NB4 (cell line): ENCODE results near the gene SFTPD.

Experiments used
- DNase-seq: peaks from one replicate; pipeline ENCODE4 v3.0.0; 2010; ENCODE audit warnings: low read depth
- H3K4me3 ChIP-seq: one replicate; pipeline ENCODE4 v1.5.1; 2011; ENCODE audit warnings: mild to moderate bottlenecking, low read depth, low read length, moderate library complexity
- CTCF ChIP-seq: IDR thresholded peaks from one replicate; pipeline ENCODE4 v1.5.1; 2012; ENCODE audit warnings: low read depth, low read length
- MAX ChIP-seq: IDR thresholded peaks from 2 replicates; pipeline ENCODE4 v1.6.1; 2011; ENCODE audit warnings: low read depth, low read length
- MYC ChIP-seq: IDR thresholded peaks from 2 replicates; pipeline ENCODE4 v1.6.1; 2011; ENCODE audit warnings: low read depth, low read length
- POLR2A ChIP-seq: IDR thresholded peaks from 2 replicates; pipeline ENCODE4 v1.6.1; 2011; ENCODE audit warnings: mild to moderate bottlenecking; ENCODE audit not compliant: insufficient read length; ENCODE audit errors: extremely low read depth

Gene SFTPD

DNA sequence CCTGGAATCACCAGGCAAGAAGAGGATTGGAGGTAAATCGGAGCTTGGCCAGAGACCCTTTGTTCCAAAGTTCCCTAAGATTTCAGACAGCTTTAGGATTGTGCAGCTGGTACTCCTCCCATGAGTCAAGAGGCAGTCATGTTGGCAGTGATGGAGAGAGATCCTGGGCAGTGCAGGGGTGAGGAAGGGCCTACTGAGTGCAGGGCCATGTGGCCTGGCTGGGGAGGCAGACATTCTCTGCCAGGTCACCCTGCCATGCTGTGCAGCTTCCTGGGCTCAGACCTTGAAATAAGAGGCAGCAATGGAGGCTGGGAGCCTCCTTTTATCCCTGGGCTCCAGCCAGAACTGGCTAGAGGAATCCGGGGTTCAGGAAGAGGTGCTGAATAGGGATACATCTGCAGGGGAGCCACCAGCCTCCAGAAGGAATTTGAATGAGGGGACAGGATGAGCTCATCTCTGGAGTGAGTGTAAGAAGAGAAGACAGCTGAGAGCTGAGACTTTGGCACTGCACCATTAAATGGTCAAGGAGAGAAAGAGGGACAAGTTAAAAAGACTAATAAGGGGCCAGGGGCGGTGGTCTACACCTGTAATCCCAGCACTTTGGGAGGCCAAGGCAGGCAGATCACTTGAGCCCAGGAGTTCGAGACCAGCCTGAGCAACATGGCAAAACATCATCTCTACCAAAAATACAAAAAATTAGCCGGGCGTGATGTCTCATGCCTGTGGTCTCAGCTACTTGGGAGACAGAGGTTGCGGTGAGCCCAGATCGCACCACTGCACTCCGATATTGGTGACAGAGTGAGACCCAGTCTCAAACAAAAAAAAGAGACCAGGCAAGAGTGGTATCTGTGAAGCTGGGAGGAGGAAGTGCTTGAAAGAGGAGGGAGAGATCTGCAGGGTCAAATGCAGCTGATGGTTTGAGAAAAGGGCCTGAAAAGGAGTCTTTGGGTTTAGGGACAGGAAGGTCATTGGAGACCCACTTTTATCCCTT is 12.0 kb downstream of the SFTPD start:
- no peak for DNase-seq
- no peak overlapping the region for H3K4me3 ChIP-seq
- no peak for TF ChIP-seq POLR2A
- no peak for TF ChIP-seq MYC
- TF ChIP-seq MAX = no peak
- TF ChIP-seq CTCF = no peak

GRCh38 chr10:79933961-79934360 is 14.9 kb downstream of the SFTPD start:
- TF ChIP-seq CTCF (no peak), POLR2A (no peak), MAX (no peak), MYC (no peak)
- no peak overlapping the region for H3K4me3 ChIP-seq
- no peak for DNase-seq

GRCh38 chr10:79932841-79933379 is 16.0 kb downstream of the SFTPD start:
- DNase-seq = no peak
- H3K4me3 ChIP-seq = no peak overlapping the region
- TF ChIP-seq POLR2A (no peak), CTCF (no peak), MAX (no peak), MYC (no peak)

DNA sequence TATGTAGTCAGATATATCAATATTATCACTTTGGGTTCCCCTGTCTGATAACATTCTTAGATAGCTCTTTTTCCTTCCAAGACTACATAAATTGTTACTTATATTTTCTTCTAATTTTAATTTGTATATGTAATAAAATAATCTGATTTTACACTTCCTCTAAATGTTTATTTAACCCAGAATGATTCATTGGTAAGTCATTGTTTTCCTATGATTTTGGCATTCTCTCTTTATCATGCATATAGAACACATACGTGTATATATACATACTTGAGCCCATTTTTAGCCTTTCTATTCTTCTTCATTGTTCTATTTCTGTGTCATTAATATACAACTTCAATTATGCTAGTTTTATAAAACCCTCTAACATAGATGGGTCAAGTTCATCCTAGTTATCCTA is 16.6 kb downstream of the SFTPD start:
- no peak overlapping the region for H3K4me3 ChIP-seq
- TF ChIP-seq MYC (no peak), MAX (no peak), CTCF (no peak), POLR2A (no peak)
- DNase-seq = no peak

DNA sequence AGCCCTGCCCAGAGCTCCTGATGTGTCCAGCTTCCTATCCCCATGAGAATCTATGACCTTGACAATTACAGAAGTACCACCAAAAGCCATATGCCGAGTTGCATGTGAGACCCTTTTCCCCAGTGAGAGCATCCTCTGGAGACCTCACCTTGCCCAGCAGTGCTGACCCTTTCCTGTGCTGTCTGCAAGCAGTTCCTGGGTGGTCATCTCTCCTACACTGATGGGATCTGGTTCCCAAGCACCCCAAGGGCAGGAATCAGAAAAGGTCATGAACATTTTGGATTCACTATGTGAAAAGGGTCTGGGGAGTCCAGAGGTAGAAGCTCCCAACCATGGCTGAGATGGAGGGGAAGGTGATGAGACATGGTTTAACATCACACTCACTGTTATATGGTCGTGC is 18.2 kb downstream of the SFTPD start:
- no peak for TF ChIP-seq MAX
- no peak for TF ChIP-seq POLR2A
- TF ChIP-seq CTCF = no peak
- TF ChIP-seq MYC = no peak
- DNase-seq = no peak
- H3K4me3 ChIP-seq = no peak overlapping the region
